GM12875 (cell line): ENCODE data around the gene VIL1.

Experiments
- H3K4me3 ChIP-seq: one replicate; pipeline ENCODE4 v1.5.1; 2011; ENCODE audit warnings: low read depth, low read length, control low read depth
- CTCF ChIP-seq: IDR thresholded peaks from 2 replicates; pipeline ENCODE4 v1.5.1; 2011; ENCODE audit warnings: low read depth, mild to moderate bottlenecking, control low read depth, inconsistent platforms, low read length, moderate library complexity, borderline replicate concordance; ENCODE audit not compliant: insufficient read depth

Gene VIL1

GRCh38 chr2:218402911-218403411, 16.0 kb upstream of the VIL1 start:
- no peak overlapping the region for H3K4me3 ChIP-seq
- no peak for TF ChIP-seq CTCF

DNA sequence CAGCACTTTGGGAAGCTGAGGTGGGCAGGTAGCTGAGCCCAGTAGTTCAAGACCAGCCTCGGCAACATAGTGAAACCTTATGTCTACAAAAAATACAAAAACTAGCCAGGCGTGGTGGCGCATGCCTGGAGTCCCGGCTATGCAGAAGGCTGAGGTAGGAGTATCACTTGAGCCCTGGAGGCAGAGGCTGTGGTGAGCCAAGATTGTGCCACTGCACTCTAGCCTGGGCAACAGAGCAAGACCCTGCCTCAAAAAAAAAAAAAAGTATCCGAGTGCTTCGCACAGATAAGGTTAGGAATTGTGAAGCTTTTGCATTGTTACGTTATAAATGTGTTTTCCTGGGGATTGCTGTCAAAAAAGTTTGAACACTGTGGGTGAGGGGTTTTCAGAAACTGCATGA, 15.1 kb upstream of the VIL1 start:
- no peak overlapping the region for H3K4me3 ChIP-seq

GRCh38 chr2:218404351-218405085, 14.4 kb upstream of the VIL1 start:
- TF ChIP-seq CTCF = no peak
- H3K4me3 ChIP-seq = no peak overlapping the region

More for the DNA sequence above, 15.1 kb upstream of the VIL1 start:
- TF ChIP-seq CTCF = no peak

- TF ChIP-seq CTCF = no peak
- no peak overlapping the region for H3K4me3 ChIP-seq
Measured at GRCh38 chr2:218405086-218405745, 13.7 kb upstream of the VIL1 start.

GRCh38 chr2:218405746-218406208, 13.1 kb upstream of the VIL1 start:
- no peak for TF ChIP-seq CTCF
- peak overlapping the region; percentile 32 for H3K4me3 ChIP-seq

GRCh38 chr2:218406209-218406948, 12.5 kb upstream of the VIL1 start:
- TF ChIP-seq CTCF = peak; percentile 88
- H3K4me3 ChIP-seq = peak overlapping the region; percentile 32
